GM12872 (cell line): ENCODE results near the gene CDSN.

Experiments
- TF ChIP-seq, protein P1 (sequence below): IDR thresholded peaks from 3 replicates; pipeline ENCODE4 v1.5.1; 2011; ENCODE audit warnings: low read depth, mild to moderate bottlenecking, low read length, moderate library complexity; ENCODE audit not compliant: insufficient read depth

CDSN gene

DNA sequence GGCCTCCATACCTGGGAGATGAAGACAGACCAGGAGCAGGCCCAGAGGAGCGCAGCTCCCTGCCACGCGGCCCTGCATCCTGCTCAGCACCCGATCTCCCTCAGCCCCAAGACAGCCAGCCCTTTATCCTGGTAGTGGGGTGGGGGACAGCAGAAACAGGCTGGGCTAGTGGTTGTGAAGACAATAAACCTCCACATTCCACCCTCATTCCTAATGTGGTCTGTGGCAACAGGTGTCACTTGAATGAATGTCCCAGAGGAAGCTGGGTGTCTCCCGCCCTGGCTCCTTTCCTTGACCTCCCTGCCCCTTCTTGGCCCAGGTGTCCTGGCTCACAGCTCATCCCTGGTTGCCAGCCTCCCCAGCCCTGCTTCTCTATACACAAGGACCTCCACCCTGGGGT, 7.8 kb downstream of the CDSN start, which contains the start of gene C6orf15:
C6orf15 (minus strand) TSS at position 98 of the 400 bp plus-strand sequence; CDS start at position 78, 20 bp downstream.
- TF ChIP-seq, protein P1, sequence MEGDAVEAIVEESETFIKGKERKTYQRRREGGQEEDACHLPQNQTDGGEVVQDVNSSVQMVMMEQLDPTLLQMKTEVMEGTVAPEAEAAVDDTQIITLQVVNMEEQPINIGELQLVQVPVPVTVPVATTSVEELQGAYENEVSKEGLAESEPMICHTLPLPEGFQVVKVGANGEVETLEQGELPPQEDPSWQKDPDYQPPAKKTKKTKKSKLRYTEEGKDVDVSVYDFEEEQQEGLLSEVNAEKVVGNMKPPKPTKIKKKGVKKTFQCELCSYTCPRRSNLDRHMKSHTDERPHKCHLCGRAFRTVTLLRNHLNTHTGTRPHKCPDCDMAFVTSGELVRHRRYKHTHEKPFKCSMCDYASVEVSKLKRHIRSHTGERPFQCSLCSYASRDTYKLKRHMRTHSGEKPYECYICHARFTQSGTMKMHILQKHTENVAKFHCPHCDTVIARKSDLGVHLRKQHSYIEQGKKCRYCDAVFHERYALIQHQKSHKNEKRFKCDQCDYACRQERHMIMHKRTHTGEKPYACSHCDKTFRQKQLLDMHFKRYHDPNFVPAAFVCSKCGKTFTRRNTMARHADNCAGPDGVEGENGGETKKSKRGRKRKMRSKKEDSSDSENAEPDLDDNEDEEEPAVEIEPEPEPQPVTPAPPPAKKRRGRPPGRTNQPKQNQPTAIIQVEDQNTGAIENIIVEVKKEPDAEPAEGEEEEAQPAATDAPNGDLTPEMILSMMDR, result no peak

DNA sequence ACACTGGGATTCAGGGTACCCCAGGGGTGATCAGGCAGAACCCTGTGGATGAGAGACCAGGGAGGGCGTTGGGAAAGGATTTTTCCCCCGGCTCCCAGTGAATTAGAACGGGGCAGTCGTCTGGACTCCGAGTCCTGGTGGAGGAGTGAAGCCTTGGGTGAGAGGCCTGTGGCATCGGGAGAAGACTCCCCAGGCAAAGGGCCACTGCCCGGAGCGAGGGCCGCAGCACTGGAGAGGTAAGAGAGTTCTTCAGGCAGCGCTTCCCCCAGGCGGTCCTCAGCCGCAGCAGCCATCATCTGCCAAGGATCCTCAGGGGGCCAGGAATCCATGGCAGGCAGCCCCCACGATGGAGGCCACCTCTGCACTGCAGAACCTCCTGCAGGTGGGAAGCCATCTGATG, 8.5 kb downstream of the CDSN start:
- TF ChIP-seq, protein P1, result no peak

DNA sequence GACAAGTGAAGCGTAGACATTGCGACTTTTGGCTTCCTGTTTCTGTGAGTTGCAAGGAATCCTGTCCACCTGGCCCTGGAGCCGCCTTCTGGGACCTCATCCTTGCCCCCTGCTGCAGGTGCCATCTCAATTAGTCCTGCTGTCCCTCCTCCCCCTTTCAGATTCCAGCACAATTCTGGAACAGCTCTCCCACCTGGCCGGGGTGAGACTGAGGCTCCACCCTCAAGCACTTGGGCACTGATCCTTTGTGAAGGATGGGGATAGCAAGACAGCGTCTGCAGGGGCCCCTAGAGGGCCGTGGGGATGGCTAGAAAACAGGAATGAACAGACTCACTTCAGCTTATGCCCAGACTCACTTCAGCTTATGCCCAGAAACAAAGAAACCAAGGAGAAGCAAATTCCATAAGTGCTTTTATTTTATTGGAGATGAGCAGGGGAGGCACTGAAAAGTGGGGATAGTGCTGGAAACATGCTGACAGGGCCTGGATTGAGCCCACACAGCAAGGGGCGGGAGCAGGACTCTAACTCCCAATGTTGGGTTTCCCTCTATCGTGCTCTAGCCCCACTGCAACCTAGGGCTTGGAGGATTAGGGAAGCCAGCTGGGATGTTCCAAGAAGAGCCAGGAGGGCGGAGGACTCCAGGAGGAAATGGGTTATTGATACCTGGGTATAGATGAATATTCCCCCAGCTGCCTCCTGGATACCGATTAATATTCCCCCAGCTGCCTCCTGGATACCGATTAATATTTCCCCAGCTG, 9.2 kb downstream of the CDSN start:
- TF ChIP-seq, protein P1, result no peak

DNA sequence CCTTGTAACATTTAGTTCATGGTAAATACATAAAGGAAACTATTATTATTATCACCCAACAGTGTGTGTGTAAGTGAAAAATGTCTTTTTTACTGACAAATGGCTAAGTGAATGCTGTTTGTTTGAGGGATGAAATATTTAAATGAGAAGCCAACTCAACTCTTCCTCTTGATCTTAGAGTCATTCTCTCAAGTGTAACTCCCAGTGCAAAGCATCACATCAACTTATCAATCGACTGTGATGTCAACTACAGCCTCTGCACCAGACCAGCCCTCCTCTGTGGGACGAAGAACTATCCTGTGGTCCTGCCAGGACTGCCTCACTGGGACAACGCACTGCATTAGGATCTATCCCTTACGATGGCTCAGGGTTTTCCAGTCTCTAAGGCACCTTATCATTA, 13.2 kb downstream of the CDSN start:
- TF ChIP-seq, protein P1, result no peak

DNA sequence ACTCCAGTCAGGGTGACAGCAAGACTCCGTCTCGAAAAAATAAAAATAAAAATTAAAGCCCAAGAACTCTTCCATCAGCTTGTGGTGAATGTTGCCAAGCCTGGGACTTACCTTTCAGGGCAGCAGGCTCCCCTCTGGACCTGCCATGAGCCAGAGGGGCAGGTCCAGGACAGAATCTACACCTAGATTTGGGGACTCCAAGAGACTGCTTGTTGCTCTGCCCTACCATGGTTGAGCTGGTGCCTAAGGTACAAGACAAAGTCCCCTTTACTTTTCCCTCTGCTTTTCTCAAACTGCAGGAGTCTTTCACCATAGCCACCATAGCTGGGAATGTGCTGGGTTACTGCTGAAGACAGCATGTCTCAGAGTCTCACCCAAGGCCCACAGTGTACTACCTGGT, 17.1 kb downstream of the CDSN start:
- TF ChIP-seq, protein P1, result no peak

DNA sequence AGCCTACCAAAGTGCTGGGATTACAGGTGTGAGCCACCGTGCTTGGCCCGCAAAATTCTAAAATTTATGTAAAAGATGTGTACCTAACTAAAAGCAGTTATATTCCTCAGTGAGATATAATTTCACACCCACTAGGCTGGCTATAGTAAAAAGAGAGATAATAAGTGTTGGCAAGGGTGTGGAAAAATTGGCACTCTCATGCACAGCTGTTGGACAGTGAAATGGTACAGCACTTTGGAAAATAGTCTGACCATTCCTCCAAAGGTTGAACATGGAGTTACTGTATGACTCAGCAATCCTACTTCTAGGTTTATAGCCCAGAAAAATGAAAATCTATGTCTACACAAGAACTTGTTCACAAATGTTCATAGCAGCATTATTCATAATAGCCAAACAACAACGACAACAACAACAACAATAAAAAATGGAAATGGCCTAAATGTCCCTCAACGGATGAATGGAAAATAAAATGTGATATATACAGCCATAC, 21.8 kb downstream of the CDSN start:
- TF ChIP-seq, protein P1, result no peak

DNA sequence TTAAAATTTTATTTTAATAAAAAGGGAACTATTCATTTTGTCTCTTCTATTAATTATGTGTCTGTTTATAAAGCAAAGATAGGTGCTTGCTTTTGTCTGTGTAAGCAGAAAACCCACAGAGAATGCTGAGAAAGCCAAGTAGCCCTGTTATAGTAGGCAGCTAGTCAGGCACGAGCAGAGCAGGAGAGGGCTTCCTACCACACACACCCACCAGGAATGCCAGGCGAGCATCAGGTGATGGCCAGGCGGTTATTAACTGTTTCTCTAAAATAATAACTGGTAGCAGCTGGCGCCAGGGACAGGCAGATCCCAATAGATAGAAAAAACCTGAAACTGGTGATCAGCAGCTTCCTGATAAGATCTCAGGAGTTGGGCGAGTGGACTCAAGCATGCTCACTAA, 23.6 kb downstream of the CDSN start:
- TF ChIP-seq, protein P1, result no peak
